ENCODE measurements around the gene NLK.
"Not testable (repeated sequence)": the region's sequence is repeated elsewhere in the genome, so short reads cannot be mapped to it uniquely, and the experiment has no call there.

Gene NLK

DNA sequence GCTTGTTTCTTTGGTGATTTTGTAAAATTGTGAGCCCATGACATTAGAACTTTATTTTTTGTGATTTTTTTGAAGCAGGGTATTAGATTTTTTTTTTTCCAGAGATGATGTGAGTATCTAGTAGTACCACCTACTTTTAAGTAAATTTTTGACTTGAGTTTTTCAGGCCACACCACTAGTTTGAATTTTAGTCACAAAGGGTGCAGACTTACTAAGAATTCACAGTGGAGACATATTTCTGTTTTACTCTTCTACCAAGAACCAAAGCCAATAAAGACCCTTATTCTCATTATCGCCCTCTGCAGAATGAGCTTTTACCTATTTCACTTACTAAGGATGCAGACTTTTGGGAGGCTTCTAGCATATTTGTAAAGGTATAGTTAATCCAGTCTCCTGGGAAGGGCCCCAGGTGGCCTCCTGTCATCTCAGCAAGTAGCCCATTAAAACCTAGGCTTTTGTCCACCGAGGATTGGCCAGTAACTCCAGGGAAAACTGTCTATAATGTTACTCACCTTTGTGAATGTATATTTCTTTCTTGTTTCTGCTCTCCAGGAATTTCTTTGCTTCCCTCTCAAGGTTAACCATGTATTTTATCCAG lies 30.6 kb downstream of the NLK start:
- H3K4me3 ChIP-seq (ENCODE audit: low read depth, low read length), result no peak overlapping the region
- no peak for DNase-seq (ENCODE audit: low read depth)
- TF ChIP-seq, protein P1, sequence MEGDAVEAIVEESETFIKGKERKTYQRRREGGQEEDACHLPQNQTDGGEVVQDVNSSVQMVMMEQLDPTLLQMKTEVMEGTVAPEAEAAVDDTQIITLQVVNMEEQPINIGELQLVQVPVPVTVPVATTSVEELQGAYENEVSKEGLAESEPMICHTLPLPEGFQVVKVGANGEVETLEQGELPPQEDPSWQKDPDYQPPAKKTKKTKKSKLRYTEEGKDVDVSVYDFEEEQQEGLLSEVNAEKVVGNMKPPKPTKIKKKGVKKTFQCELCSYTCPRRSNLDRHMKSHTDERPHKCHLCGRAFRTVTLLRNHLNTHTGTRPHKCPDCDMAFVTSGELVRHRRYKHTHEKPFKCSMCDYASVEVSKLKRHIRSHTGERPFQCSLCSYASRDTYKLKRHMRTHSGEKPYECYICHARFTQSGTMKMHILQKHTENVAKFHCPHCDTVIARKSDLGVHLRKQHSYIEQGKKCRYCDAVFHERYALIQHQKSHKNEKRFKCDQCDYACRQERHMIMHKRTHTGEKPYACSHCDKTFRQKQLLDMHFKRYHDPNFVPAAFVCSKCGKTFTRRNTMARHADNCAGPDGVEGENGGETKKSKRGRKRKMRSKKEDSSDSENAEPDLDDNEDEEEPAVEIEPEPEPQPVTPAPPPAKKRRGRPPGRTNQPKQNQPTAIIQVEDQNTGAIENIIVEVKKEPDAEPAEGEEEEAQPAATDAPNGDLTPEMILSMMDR (IDR thresholded peaks at IDR 0.05; ENCODE audit: low read depth, low read length), result no peak
- TF ChIP-seq POLR2A (IDR thresholded peaks at IDR 0.05; ENCODE audit: extremely low read depth, insufficient read length) (no peak), MYC (IDR thresholded peaks at IDR 0.05; ENCODE audit: low read depth, low read length) (no peak)
- TF ChIP-seq, protein P2, sequence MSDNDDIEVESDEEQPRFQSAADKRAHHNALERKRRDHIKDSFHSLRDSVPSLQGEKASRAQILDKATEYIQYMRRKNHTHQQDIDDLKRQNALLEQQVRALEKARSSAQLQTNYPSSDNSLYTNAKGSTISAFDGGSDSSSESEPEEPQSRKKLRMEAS (IDR thresholded peaks at IDR 0.05; ENCODE audit: low read depth, low read length), result no peak

DNA sequence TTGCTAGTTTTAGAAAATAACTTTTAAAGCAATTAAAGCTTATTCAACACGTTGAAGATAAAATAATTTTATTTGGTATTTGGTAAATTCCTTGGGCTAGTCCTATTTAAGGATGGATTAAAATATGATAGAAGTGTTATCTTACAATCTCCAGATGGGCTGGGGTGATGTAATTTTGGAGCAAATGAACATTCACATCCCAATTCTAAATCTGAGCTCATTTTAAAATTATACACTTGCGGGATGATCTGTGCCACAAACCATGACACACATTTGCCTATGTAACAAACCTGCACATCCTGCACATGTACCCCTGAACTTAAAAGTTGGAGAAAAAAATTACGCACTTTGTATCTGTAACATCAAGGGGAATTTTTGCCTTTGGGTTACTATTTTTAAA lies 31.5 kb downstream of the NLK start:
- TF ChIP-seq, protein P1 (IDR thresholded peaks at IDR 0.05; ENCODE audit: low read depth, low read length), result no peak
- TF ChIP-seq, protein P2 (IDR thresholded peaks at IDR 0.05; ENCODE audit: low read depth, low read length), result no peak
- TF ChIP-seq POLR2A (IDR thresholded peaks at IDR 0.05; ENCODE audit: extremely low read depth, insufficient read length) (no peak), MYC (IDR thresholded peaks at IDR 0.05; ENCODE audit: low read depth, low read length) (no peak)
- DNase-seq (ENCODE audit: low read depth), result no peak
- no peak overlapping the region for H3K4me3 ChIP-seq (ENCODE audit: low read depth, low read length)

DNA sequence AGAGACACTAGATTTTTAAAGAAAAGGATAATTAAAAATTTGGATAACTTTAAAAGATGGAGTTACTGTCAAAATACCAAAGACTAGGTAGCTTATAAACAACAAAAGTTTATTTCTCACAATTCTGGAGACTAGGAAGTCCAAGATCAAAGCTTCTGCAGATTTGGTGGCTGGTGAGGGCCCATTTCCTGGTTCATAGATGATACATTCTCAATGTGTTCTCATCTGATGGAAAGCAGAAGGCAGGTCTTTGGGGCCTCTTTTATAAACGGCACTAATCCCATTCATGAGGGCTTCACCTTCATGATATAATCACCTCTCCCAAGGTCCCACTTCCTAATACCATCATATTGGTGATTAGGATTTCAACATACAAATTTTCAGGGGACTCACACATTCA lies 33.7 kb downstream of the NLK start:
- H3K4me3 ChIP-seq (ENCODE audit: low read depth, low read length), result no peak overlapping the region
- TF ChIP-seq, protein P2 (IDR thresholded peaks at IDR 0.05; ENCODE audit: low read depth, low read length), result no peak
- TF ChIP-seq POLR2A (IDR thresholded peaks at IDR 0.05; ENCODE audit: extremely low read depth, insufficient read length) (no peak), MYC (IDR thresholded peaks at IDR 0.05; ENCODE audit: low read depth, low read length) (no peak)
- TF ChIP-seq, protein P1 (IDR thresholded peaks at IDR 0.05; ENCODE audit: low read depth, low read length), result no peak
- no peak for DNase-seq (ENCODE audit: low read depth)

DNA sequence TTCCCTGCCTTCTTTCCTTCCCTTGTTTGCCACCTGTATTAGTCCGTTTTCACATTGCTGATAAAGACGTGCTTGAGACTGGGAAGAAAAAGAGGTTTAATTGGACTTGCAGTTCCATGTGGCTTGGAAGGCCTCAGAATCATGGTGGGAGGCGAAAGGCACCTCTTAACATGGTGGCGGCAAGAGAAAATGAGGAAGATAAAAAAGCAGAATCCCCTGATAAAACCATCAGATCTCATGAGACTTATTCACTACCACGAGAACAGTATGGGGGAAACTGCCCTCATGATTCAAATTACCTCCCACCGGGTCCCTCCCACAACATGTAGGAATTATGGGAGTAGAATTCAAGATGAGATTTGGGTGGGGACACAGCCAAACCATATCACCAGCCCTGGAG lies 34.7 kb downstream of the NLK start:
- H3K4me3 ChIP-seq (ENCODE audit: low read depth, low read length), result not testable (repeated sequence)
- DNase-seq (ENCODE audit: low read depth), result peak; percentile 11

DNA sequence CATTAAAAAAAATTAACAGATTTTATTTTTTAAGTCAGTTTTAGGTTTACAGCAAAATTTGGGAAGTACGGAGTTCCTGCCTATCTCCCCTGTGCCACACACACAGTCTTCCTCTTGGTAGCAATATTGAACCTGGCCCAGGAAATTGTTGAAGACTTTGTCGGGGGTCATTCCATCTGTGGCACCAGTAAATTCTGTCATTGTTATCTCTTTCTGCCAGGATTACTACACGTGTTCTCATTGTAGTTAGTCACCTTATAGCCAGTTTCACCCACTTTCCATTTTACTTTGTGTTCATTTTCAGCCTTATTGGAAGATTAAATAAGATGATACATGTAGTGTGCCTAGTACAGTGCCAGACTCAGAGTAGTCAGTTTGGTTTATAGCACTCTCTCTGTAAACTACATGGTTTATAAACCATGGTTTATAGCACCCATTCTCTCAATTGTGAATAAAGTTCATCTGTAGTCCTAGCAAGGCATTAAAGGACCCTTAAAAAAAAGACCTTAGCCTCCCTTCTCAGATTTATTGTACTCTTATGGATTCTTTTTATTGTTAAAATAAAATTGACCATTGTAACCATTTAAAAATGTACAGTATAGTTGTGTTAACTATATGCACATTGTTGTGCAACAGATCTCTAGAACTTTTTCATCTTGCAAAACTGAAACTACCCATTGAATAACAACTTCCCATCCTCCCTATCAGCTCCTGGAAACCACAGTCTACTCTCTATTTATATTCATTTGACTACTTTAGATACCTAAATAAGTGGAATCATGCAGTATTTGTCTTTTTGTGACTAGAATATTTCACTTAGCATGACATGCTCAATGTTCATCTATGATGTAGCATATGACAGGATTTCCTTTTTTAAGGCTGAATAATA lies 36.1 kb downstream of the NLK start:
- DNase-seq (ENCODE audit: low read depth), result peak; percentile 17
- H3K4me3 ChIP-seq (ENCODE audit: low read depth, low read length), result no peak overlapping the region
- TF ChIP-seq POLR2A (IDR thresholded peaks at IDR 0.05; ENCODE audit: extremely low read depth, insufficient read length) (no peak), MYC (IDR thresholded peaks at IDR 0.05; ENCODE audit: low read depth, low read length) (no peak)
- TF ChIP-seq, protein P1 (IDR thresholded peaks at IDR 0.05; ENCODE audit: low read depth, low read length), result no peak
- TF ChIP-seq, protein P2 (IDR thresholded peaks at IDR 0.05; ENCODE audit: low read depth, low read length), result no peak

DNA sequence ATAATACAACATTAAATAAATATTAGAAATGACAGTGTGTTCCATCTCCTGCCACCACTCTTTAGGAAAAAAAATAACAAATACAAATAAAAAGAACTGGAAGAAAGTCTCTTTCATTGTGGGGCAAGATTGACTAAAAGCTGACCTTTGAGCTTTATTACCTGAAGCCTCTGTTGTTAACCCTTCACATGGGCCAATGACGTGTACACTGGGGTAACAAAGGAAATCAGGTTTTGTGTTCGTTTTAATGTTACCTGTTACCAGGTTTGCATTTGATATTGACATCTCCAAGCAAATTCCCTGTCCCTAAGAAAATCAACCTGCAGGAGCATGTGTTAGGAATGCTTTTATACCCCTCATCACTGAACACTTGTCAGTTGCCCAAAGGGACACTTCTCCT lies 39.0 kb downstream of the NLK start:
- no peak overlapping the region for H3K4me3 ChIP-seq (ENCODE audit: low read depth, low read length)
- no peak for DNase-seq (ENCODE audit: low read depth)
- TF ChIP-seq, protein P2 (IDR thresholded peaks at IDR 0.05; ENCODE audit: low read depth, low read length), result no peak
- TF ChIP-seq, protein P1 (IDR thresholded peaks at IDR 0.05; ENCODE audit: low read depth, low read length), result no peak
